ENCODE data around the gene SLC1A3.
"Not testable (repeated sequence)": the region's sequence is repeated elsewhere in the genome, so short reads cannot be mapped to it uniquely, and the experiment has no call there.

Gene SLC1A3
- total RNA-seq, result 0 to 0.91 (median 0.05) reads per million in 4 experiments

GRCh38 chr5:36606428-36607113 lies at the start of gene SLC1A3:
TSS of gene SLC1A3 (plus strand) at chr5:36606606. CDS start at chr5:36608424, 1,818 bp downstream.
- no peak for DNase-seq

GRCh38 chr5:36558641-36559040 lies 47.8 kb upstream of the SLC1A3 start:
- no peak for DNase-seq

- no peak for DNase-seq
These were observed 44.8 kb upstream of the SLC1A3 start for GRCh38 chr5:36561601-36562000.

- DNase-seq, result no peak
These were observed 36.9 kb upstream of the SLC1A3 start for GRCh38 chr5:36569491-36569890.

- DNase-seq, result no peak
These were observed 35.9 kb upstream of the SLC1A3 start for GRCh38 chr5:36570301-36571095.

GRCh38 chr5:36571401-36572042 lies 34.9 kb upstream of the SLC1A3 start:
- DNase-seq, result no peak

- no peak for DNase-seq
These were observed 33.0 kb upstream of the SLC1A3 start for GRCh38 chr5:36573438-36573837.

GRCh38 chr5:36575361-36575781 lies 31.0 kb upstream of the SLC1A3 start:
- DNase-seq, result no peak

- DNase-seq, result no peak
These were observed 29.7 kb upstream of the SLC1A3 start for GRCh38 chr5:36576721-36577120.

- DNase-seq, result not testable (repeated sequence)
These were observed 26.5 kb upstream of the SLC1A3 start for GRCh38 chr5:36579858-36580257.

GRCh38 chr5:36581070-36581469 lies 25.3 kb upstream of the SLC1A3 start:
- no peak for DNase-seq

- DNase-seq, result no peak
These were observed 22.2 kb upstream of the SLC1A3 start for GRCh38 chr5:36584009-36584875.

GRCh38 chr5:36585701-36586100 lies 20.7 kb upstream of the SLC1A3 start:
- no peak for DNase-seq

GRCh38 chr5:36587354-36587753 lies 19.1 kb upstream of the SLC1A3 start:
- DNase-seq, result no peak

GRCh38 chr5:36589735-36590134 lies 16.7 kb upstream of the SLC1A3 start:
- not testable (repeated sequence) for DNase-seq

- DNase-seq, result no peak
These were observed 15.7 kb upstream of the SLC1A3 start for GRCh38 chr5:36590513-36591286.

GRCh38 chr5:36593867-36594266 lies 12.5 kb upstream of the SLC1A3 start:
- no peak for DNase-seq

GRCh38 chr5:36596247-36596646 lies 10.2 kb upstream of the SLC1A3 start:
- no peak for DNase-seq

GRCh38 chr5:36596756-36597155 lies 9.7 kb upstream of the SLC1A3 start:
- DNase-seq, result no peak

- no peak for DNase-seq
These were observed 8.4 kb upstream of the SLC1A3 start for GRCh38 chr5:36598045-36598444.

- no peak for DNase-seq
These were observed 6.2 kb upstream of the SLC1A3 start for GRCh38 chr5:36599986-36600779.
